Heart right ventricle (tissue), 16 donors: Measurements from ENCODE around the gene NUDT1. TPM values are rescaled to one million over a fixed set of nuclear protein-coding genes. Genes with fewer than 3 reads are reported as not detected.

Experiments
- ATAC-seq, 8 donors: fragments of 200-7000 bp; cut with Tn5 transposase; one replicate each; pipeline ENCODE4 v1.9.1; 2020; ENCODE audit warnings: mild to moderate bottlenecking in 8 of 8, moderate library complexity in 8 of 8, moderate number of reproducible peaks in 1 of 8
- DNase-seq, 2 donors: peaks; one replicate each; pipeline ENCODE4 v3.0.0-alpha.2; 2020
- H3K27ac ChIP-seq, 10 donors: fragments of 200-600 bp; sonication (generic) in 2 of 10; one replicate each; pipeline versions ENCODE4 v1.5.0 to v1.8.0; 2020 to 2022; ENCODE audit warnings: mild to moderate bottlenecking in 3 of 10
- H3K27me3 ChIP-seq, 7 donors: fragments of 200-600 bp; one replicate each; pipeline ENCODE4 v1.8.0; 2021 to 2022; ENCODE audit warnings: mild to moderate bottlenecking in 2 of 7
- H3K36me3 ChIP-seq, 9 donors: fragments of 200-600 bp; sonication (generic) in 1 of 9; one replicate each; pipeline versions ENCODE4 v1.5.0 to v1.8.0; 2020 to 2022; ENCODE audit warnings: mild to moderate bottlenecking in 2 of 9
- H3K4me1 ChIP-seq, 9 donors: fragments of 200-600 bp; sonication (generic) in 1 of 9; one replicate each; pipeline versions ENCODE4 v1.5.0 to v1.8.0; 2020 to 2022; ENCODE audit warnings: mild to moderate bottlenecking in 4 of 9
- H3K4me3 ChIP-seq, 10 donors: fragments of 200-600 bp; sonication (generic) in 2 of 10; one replicate each; pipeline versions ENCODE4 v1.5.0 to v1.8.0; 2020 to 2022; ENCODE audit warnings: mild to moderate bottlenecking in 7 of 10, moderate library complexity in 2 of 10
- H3K9me3 ChIP-seq, 11 donors: fragments of 200-600 bp in 10 of 11; sonication (generic) in 2 of 11; one replicate each; pipeline versions ENCODE4 v1.5.0 to v1.8.0; 2013 to 2022; ENCODE audit warnings: mild to moderate bottlenecking in 2 of 11, control low read depth in 1 of 11, moderate library complexity in 1 of 11
- WGBS, 2 donors: extraction: QIAGEN DNeasy Blood & Tissue Kit; methylation state at CpG; one replicate each; pipeline ENCODE4 v1.1.7; 2013; ENCODE audit warnings: inconsistent platforms in 1 of 2; 5-methylcytosine and 5-hydroxymethylcytosine counted together
- intact Hi-C, 10 donors: fragments of 100-400 bp; cut with DNase I; formaldehyde crosslinking; loops; one replicate each; pipeline versions ENCODE4 v1.11.1 to v1.14.2; 2022
- polyA plus RNA-seq, 2 donors: library from polyadenylated mRNA; stranded (reverse); fragments of 200-250 nt; gene quantifications; one replicate each; pipeline ENCODE4 v1.2.3, GENCODE V29; 2013
- total RNA-seq, 10 donors: library from RNA; stranded (reverse); fragmentation: NEBNext Ultra II Directional in 3 of 10; extraction: Animal tissue kit (Norgen Biotek cat#: 25700) in 3 of 10; gene quantifications; one replicate each; pipeline versions ENCODE4 v1.2.1 to v1.2.4, GENCODE V29; 2021 to 2023
- TF ChIP-seq, protein P1 (sequence below), 9 donors: fragments of 200-600 bp; sonication (generic) in 2 of 9; IDR thresholded peaks; one replicate each; pipeline versions ENCODE4 v1.5.0 to v1.8.0; 2021 to 2022; ENCODE audit warnings: antibody characterized with exemption in 9 of 9, mild to moderate bottlenecking in 5 of 9, moderate library complexity in 1 of 9
- donor health status: Arrhythmogenic right ventricular cardiomyopathy.
- donor health status: ischemic (EF 13 %, LVEDD 7.1; RV severe dilation, severe dysfunction).
- donor health status: healthy with polysubstance abuse.
- donor health status: DM: no; HTN: yes; CAD: no.
- donor health status: DM: no; HTN: no; CAD: no.
- donor health status: ischemic (EF 25% LVEDD 6.9; RV normal size, moderate dysfunction).
- donor health status: ischemic (EF 25% LVEDD 5.7; RV mildly dilated, moderate dysfunction).
- donor health status: healthy.
- donor health status: DM: yes; HTN: yes; CAD: no.
- donor health status: Ischemic cardiomyopathy.
- donor health status: ischemic (EF 35%, LVEDD 5.7; RV mildly dilated, moderate dysfunction).
- donor health status: nonischemic (EF 11% LVEDD 7.7; RV severe dilation, severe dysfunction).
- donor health status: DM: yes; HTN: yes; CAD: no.
- donor health status: PGD.
- donor health status: ischemic (EF 29% LVEDD 5.4; RV normal size, mild dysfunction).
- donor health status: nonischemic (EF 23%, LVEDD 6.1; RV moderate dilation, normal function).

Gene NUDT1
- total and polyA plus RNA-seq, 12 donors = 7.7 to 35.8 (median 12.8) TPM

DNA sequence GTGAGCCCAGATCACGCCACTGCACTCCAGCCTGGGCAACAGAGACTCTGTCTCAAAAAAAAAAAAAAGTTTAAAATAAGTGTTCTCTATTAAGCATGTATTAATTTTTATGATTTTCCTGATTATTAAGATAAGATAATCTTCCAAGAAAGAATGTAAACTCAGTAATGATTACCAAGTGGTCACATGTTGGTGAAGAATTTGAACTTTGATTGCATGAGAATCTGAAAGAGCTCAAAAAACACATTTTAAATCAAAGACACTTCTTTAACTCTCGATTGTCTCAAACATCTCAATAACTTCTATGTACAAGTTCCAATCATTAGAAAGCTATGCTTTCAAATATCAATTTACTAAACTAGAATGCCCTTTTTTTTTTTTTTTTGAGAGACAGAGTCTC is 38.4 kb downstream of the NUDT1 start:
- Histone ChIP-seq H3K27me3 (no peaks in the 10 kb centered on the region), H3K9me3 (no peaks in the 10 kb centered on the region), H3K27ac (no peak overlapping the region), H3K4me1 (peaks cover 0 to 13% (median 3%) of the 10 kb centered on the region in 9 donors), H3K36me3 (peaks cover 0 to 15% (median 0%) of the 10 kb centered on the region in 9 donors), H3K4me3 (no peak overlapping the region)
- 91 to 96% methylated on average over 2 of the region's 2 CpGs for WGBS, 2 donors
- no peak for DNase-seq
- intact Hi-C loops = no loop called here
- no peak for ATAC-seq
- TF ChIP-seq, protein P1, sequence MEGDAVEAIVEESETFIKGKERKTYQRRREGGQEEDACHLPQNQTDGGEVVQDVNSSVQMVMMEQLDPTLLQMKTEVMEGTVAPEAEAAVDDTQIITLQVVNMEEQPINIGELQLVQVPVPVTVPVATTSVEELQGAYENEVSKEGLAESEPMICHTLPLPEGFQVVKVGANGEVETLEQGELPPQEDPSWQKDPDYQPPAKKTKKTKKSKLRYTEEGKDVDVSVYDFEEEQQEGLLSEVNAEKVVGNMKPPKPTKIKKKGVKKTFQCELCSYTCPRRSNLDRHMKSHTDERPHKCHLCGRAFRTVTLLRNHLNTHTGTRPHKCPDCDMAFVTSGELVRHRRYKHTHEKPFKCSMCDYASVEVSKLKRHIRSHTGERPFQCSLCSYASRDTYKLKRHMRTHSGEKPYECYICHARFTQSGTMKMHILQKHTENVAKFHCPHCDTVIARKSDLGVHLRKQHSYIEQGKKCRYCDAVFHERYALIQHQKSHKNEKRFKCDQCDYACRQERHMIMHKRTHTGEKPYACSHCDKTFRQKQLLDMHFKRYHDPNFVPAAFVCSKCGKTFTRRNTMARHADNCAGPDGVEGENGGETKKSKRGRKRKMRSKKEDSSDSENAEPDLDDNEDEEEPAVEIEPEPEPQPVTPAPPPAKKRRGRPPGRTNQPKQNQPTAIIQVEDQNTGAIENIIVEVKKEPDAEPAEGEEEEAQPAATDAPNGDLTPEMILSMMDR (IDR thresholded peaks at IDR 0.05) = no peak

DNA sequence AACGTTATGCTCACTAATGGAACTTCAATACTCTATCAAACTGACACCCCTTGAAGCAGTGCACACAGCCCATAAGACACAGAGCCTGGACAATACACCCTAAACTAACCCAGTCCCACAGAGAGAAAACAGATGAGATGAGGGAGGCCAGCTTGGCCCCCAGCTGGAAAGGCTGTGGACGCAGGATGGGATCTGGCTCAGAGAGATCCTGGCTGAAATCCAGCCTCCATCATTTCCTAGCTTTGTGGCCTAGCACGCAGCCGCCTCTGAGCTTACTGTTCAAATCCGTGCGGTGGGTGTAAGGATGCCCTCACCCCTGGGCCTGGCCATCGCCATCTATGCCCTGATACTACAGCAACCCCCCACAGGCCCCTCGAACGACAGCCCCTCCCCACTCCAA is 39.5 kb downstream of the NUDT1 start:
- TF ChIP-seq, protein P1 (IDR thresholded peaks at IDR 0.05) = no peak
- Histone ChIP-seq H3K4me1 (peaks cover 0 to 13% (median 3%) of the 10 kb centered on the region in 9 donors), H3K27me3 (no peaks in the 10 kb centered on the region), H3K4me3 (no peak overlapping the region), H3K36me3 (peaks cover 0 to 10% (median 0%) of the 10 kb centered on the region in 9 donors), H3K27ac (peak overlapping the region in 3 of 10 donors; percentile 34 to 42 (median 42)), H3K9me3 (no peaks in the 10 kb centered on the region)
- intact Hi-C loops = no loop called here
- WGBS, 2 donors = 35 to 49% methylated on average over 9 of the region's 9 CpGs
- peak in 1 of 2 donors; percentile 60 for DNase-seq
- peak in 7 of 8 donors; percentile 72 to 81 (median 74) for ATAC-seq

DNA sequence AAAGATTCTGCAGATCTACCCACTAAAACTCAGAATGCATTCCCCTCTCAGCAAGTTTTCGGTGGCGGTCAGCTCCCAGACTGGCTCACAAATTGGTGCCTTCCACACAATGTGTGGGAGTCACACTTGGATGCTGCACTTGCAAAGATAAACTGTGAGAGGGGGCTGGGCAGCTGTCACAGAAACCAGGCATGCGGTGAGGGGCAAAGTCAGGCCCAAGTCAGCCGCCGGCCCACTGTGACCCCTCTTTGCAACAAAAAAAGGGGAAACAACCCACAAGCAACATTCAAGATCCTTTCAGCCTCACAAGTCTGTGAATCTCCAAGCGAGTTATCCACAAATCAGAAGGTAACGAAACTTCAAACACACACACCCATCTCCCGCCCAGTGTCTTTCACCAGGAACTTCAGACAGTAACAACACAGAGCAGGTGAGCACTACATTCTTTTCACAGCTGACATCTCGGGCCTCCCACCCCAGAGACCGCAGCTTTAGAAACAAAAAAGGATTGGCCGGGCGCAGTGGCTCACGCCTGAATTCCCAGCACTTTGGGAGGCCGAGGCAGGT is 40.2 kb downstream of the NUDT1 start:
- H3K36me3 ChIP-seq = peaks cover 0 to 5% (median 0%) of the 10 kb centered on the region in 9 donors
- peaks cover 0 to 13% (median 3%) of the 10 kb centered on the region in 9 donors for H3K4me1 ChIP-seq
- H3K4me3 ChIP-seq = no peak overlapping the region
- peak overlapping the region in 2 of 10 donors; percentile 42 for H3K27ac ChIP-seq
- no peak for DNase-seq
- intact Hi-C loops = no loop called here
- no peaks in the 10 kb centered on the region for H3K27me3 ChIP-seq
- no peak for ATAC-seq
- H3K9me3 ChIP-seq = no peaks in the 10 kb centered on the region
- 85 to 91% methylated on average over 14 of the region's 14 CpGs for WGBS, 2 donors
- TF ChIP-seq, protein P1 (IDR thresholded peaks at IDR 0.05) = no peak

DNA sequence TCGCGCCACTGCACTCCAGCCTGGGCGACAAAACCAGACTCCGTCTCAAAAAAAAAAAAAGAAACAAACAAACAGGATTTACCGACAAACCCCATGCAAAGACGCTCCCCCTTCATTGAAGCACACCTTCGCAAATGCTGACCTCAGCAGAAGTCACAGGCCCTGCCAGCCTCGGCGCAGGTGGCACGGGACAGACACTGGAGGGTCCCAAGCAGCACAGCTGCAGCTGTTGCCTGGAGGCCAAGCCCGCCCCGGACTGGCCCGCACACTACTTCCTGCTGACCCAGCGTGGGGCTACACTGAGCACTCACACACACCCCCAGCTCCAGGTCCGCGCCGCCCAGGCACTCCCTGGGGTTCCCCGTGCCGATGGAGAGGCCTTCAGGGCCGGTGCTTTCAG is 41.0 kb downstream of the NUDT1 start:
- ATAC-seq = peak in 2 of 8 donors; percentile 25 to 31
- DNase-seq = no peak
- no peak overlapping the region for H3K27ac ChIP-seq
- H3K27me3 ChIP-seq = no peaks in the 10 kb centered on the region
- intact Hi-C loops = no loop called here
- TF ChIP-seq, protein P1 (IDR thresholded peaks at IDR 0.05) = no peak
- no peaks in the 10 kb centered on the region for H3K9me3 ChIP-seq
- no peak overlapping the region for H3K4me3 ChIP-seq
- H3K4me1 ChIP-seq = peaks cover 0 to 13% (median 3%) of the 10 kb centered on the region in 9 donors
- H3K36me3 ChIP-seq = peaks cover 0 to 1% (median 0%) of the 10 kb centered on the region in 9 donors
- WGBS, 2 donors = 93 to 95% methylated on average over 16 to 20 of the region's 20 CpGs
